A549 (cell line): ENCODE measurements around the gene HEPHL1.

Experiments
- CEBPB ChIP-seq, 2 experiments: fragments of >200 bp in 1 of 2; sonication (Bioruptor Twin) in 1 of 2; formaldehyde crosslinking in 1 of 2; IDR thresholded peaks; 2 replicates each; pipeline ENCODE4 v1.6.1; 2012 to 2016
- EHF ChIP-seq: fragments of 250-450 bp; sonication (Bioruptor Pico); IDR thresholded peaks from 2 replicates; pipeline ENCODE4 v1.5.0; 2020; ENCODE audit warnings: mild to moderate bottlenecking
- EP300 ChIP-seq, 2 experiments: fragments of >200 bp; sonication (Bioruptor Twin); formaldehyde crosslinking; IDR thresholded peaks; 2 replicates in 1 of 2; 3 replicates in 1 of 2; pipeline ENCODE4 v1.6.1; 2016 to 2017
- GATA3 ChIP-seq: IDR thresholded peaks from 2 replicates; pipeline ENCODE4 v1.6.1; 2012; ENCODE audit warnings: borderline replicate concordance
- HDAC2 ChIP-seq: fragments of 200-600 bp; sonication (generic); IDR thresholded peaks from 2 replicates; pipeline ENCODE4 v1.6.1; 2016
- MAX ChIP-seq: IDR thresholded peaks from 2 replicates; pipeline ENCODE4 v1.6.1; 2012
- POLR2A ChIP-seq: IDR thresholded peaks from 2 replicates; pipeline ENCODE4 v1.6.1; 2012; ENCODE audit warnings: mild to moderate bottlenecking, low read length
- RAD21 ChIP-seq, 2 experiments: fragments of >200 bp in 1 of 2; sonication (Bioruptor Twin) in 1 of 2; formaldehyde crosslinking in 1 of 2; IDR thresholded peaks in 1 of 2; conservative IDR thresholded peaks in 1 of 2; 2 replicates in 1 of 2; 3 replicates in 1 of 2; pipeline ENCODE4 v1.6.1; 2012 to 2018; ENCODE audit warnings: inconsistent platforms in 1 of 2
- RFX5 ChIP-seq: fragments of 450-650 bp; IDR thresholded peaks from 2 replicates; pipeline ENCODE4 v1.7.1; 2014; ENCODE audit warnings: antibody characterized with exemption, mild to moderate bottlenecking, moderate library complexity
- ZFP36 ChIP-seq: fragments of 450-650 bp; IDR thresholded peaks from 2 replicates; pipeline ENCODE4 v1.6.1; 2014; ENCODE audit warnings: borderline replicate concordance; ENCODE audit not compliant: partially characterized antibody
- TF ChIP-seq, protein P1 (sequence below): fragments of >200 bp; sonication (Bioruptor Twin); formaldehyde crosslinking; IDR thresholded peaks from 3 replicates; pipeline ENCODE4 v1.5.1; 2016

GRCh38 chr11:94007906-94008305 is 13.2 kb upstream of the HEPHL1 start:
- TF ChIP-seq GATA3: no peak
- TF ChIP-seq, protein P1, sequence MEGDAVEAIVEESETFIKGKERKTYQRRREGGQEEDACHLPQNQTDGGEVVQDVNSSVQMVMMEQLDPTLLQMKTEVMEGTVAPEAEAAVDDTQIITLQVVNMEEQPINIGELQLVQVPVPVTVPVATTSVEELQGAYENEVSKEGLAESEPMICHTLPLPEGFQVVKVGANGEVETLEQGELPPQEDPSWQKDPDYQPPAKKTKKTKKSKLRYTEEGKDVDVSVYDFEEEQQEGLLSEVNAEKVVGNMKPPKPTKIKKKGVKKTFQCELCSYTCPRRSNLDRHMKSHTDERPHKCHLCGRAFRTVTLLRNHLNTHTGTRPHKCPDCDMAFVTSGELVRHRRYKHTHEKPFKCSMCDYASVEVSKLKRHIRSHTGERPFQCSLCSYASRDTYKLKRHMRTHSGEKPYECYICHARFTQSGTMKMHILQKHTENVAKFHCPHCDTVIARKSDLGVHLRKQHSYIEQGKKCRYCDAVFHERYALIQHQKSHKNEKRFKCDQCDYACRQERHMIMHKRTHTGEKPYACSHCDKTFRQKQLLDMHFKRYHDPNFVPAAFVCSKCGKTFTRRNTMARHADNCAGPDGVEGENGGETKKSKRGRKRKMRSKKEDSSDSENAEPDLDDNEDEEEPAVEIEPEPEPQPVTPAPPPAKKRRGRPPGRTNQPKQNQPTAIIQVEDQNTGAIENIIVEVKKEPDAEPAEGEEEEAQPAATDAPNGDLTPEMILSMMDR: no peak
- no peak for TF ChIP-seq EHF (CRISPR knock-in tag)
- no peak for TF ChIP-seq ZFP36
- TF ChIP-seq RAD21 (conservative IDR thresholded peaks at IDR 0.05 in 1 of 2, IDR thresholded peaks at IDR 0.05 in 1 of 2): no peak
- no peak for TF ChIP-seq MAX
- TF ChIP-seq HDAC2: no peak
- TF ChIP-seq POLR2A: no peak
- TF ChIP-seq CEBPB (IDR thresholded peaks at IDR 0.05): no peak
- TF ChIP-seq EP300 (IDR thresholded peaks at IDR 0.05): no peak
- TF ChIP-seq RFX5: no peak
